ENCODE results near the gene GDNF.

GDNF gene

DNA sequence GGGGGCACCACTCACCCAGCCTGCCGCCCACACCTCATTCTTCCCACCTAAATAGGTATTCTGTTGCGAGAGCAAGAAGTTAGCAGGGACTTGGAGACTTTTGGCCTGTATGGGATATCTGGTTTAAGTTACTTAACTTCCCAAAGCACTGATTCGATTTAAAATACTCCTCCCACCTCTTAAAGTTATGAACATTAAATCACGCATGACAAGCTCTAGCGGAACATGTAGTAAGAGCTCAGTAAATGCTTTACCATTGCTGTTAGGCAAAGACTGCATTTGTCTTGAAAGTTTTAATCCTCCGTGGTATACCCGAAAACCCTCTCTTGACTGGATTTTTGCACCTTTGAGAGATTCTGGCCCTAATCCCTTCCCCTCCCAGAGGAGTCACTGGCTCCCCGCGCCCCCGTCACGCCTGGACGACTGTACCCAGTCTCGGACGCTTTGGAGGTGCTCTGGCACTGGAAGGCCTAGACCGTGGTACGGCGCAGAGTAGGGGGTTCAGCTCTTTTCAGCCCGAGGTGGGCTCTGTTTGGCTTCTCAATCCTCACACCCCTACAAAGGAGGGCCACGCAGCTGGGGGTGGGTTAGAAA lies 4.4 kb downstream of the GDNF start:
- no peak for DNase-seq (ENCODE audit: low read depth)
- H3K4me3 ChIP-seq (ENCODE audit: low read length): peak overlapping the region; percentile 93
- TF ChIP-seq CTCF (conservative IDR thresholded peaks at IDR 0.05; ENCODE audit: low read length): no peak

DNA sequence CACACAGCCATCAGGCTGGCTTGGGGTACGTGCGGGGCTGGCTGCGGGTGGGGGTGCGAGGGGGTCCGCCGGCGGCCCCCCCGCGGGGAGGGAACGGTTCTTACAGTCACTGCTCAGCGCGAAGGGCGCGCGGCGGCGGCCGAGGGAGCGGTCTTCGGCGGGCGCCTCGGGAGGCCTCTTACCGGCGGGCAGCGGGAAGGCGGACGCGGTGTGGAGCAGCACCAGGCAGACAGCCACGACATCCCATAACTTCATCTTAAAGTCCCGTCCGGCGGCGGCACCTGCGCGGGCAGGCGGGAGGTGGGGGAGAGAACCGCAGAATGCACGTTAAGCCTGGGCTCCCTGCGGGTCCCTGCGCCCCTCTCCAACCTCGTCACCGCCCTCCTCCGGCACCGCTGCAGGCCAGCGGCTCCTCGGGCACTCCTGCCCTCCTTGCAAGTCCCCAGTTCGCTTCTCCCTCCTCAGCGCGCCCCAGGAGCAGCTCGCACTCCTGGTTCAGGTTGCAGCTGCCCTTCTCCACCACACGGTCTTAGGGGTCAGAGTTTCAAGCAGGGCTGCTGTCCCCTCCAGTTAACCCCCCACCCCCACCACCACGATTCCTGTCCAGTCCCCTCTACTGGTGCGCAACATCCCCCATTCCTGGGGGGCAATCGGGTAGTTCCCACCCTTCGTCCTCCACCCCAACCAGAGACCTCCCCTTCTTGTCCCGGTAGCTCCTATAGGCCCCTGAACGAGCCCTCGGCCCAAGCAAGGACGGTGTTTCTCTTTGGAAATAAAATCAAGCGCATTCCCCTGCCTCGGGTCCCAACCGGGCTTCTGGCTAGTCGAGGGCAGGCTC lies 5.1 kb downstream of the GDNF start:
- H3K4me3 ChIP-seq (ENCODE audit: low read length): peak overlapping the region; percentile 24
- TF ChIP-seq CTCF (conservative IDR thresholded peaks at IDR 0.05; ENCODE audit: low read length): no peak
- no peak for DNase-seq (ENCODE audit: low read depth)

GRCh38 chr5:37833990-37834389 lies 5.9 kb downstream of the GDNF start:
- TF ChIP-seq CTCF (conservative IDR thresholded peaks at IDR 0.05; ENCODE audit: low read length): no peak
- no peak for DNase-seq (ENCODE audit: low read depth)
- H3K4me3 ChIP-seq (ENCODE audit: low read length): 0 out of 2 replicates have a peak overlapping the region, but pooled peaks have one; percentile 5

DNA sequence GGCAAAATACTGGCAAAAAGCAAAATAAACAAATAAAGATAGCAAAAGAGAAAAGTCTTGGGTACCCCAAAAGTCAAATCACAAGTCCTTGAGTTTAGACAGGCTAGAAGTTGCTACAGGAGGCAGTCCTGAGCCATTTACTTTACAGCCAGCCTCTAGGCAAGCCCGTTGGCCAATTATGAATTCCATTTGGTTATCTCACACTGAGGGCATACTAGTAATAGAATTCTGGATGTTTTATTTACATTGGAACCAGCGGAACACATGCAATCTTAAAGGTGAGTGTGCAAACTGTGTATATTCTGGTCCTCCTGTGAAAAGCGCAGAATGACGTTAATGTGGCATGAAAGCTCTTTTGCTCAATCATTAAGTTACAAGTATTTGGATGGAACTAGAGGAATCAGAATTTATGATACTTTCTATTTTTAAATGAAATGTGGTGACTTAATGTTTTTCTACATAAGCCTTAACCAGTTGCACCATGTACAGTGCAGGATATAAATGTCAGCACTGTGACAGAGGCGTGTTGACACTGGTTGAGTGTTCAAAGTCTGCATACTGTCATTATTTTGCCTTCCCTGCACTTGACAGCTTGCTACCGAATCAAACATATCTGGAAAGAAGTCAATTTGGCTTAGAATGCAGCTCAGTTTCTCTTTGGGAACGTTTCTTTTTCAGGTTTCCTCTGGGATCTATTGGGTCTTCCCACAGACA lies 7.9 kb downstream of the GDNF start:
- peak; percentile 16 for TF ChIP-seq CTCF (conservative IDR thresholded peaks at IDR 0.05; ENCODE audit: low read length)
- H3K4me3 ChIP-seq (ENCODE audit: low read length): no peak overlapping the region
- DNase-seq (ENCODE audit: low read depth): peak; percentile 49

DNA sequence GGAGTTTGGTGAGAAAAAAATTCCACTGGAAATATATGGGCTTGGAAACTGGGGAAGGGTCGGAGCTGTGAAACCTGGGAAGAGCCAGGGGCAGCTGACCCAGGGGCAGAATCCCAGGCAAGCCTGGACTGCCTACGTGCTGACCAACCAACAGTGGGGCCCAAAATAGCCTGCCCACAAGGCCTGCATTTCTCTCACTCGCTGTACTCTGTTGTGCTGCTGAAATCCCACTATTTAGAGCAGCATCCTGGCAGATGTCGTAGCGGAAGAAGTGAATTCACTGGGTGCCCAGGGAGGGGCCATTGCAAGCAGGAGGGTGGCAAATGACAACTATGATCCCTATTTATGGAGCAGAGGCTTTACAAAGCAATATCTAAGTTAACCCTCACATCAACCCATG lies 9.5 kb downstream of the GDNF start:
- no peak for TF ChIP-seq CTCF (conservative IDR thresholded peaks at IDR 0.05; ENCODE audit: low read length)
- no peak overlapping the region for H3K4me3 ChIP-seq (ENCODE audit: low read length)
- DNase-seq (ENCODE audit: low read depth): no peak

DNA sequence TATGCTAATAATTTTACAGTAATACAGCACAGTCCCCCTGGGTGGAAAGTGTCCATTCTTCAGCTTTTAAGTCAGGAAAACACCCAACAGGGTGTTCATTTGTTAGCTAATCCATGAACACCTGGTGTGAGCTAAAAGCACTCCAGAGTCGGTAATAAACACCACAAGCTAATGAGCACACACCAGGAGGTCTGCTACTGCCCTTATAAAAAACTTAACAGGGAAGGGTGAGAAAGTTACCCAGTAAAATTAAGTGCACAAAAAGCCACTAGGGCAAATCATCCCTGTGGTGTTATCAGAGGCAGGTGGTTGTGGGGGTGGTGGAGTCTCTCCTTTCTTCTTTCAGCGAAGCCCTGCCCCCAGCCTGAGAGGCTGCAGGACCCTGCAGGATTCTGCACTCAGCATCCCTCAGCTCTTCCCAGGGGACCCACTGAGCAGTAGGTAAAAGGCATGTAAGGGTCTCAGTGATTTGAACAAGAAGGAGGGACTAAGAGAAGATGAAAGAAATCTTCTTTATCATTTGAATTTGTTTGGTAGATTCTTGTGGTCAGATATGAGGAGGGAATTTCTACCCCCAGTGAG lies 14.4 kb downstream of the GDNF start:
- no peak overlapping the region for H3K4me3 ChIP-seq (ENCODE audit: low read length)
- TF ChIP-seq CTCF (conservative IDR thresholded peaks at IDR 0.05; ENCODE audit: low read length): no peak
- no peak for DNase-seq (ENCODE audit: low read depth)

Data from AG10803 (cell line).